Upper lobe of left lung (tissue), 6 donors: ENCODE data around the gene TASL. TPM values are rescaled to one million over a fixed set of nuclear protein-coding genes. Genes with fewer than 3 reads are reported as not detected.
"Not testable (repeated sequence)": the region's sequence is repeated elsewhere in the genome, so short reads cannot be mapped to it uniquely, and the experiment has no call there.

Experiments used
- ATAC-seq, 2 donors: fragments of 200-7000 bp; cut with Tn5 transposase; one replicate each; pipeline ENCODE4 v1.9.1; 2022; ENCODE audit warnings: mild to moderate bottlenecking in 2 of 2, moderate library complexity in 2 of 2; ENCODE audit not compliant: low FRiP score in 2 of 2
- DNase-seq, 2 donors: peaks; one replicate each; pipeline ENCODE4 v3.0.0-alpha.2; 2019 to 2020
- H3K27ac ChIP-seq, 4 donors: fragments of 200-600 bp; sonication (generic); one replicate each; pipeline ENCODE4 v1.5.1; 2016 to 2019
- H3K27me3 ChIP-seq, 4 donors: fragments of 200-600 bp; sonication (generic); one replicate each; pipeline ENCODE4 v1.5.1; 2017 to 2019
- H3K36me3 ChIP-seq, 4 donors: fragments of 200-600 bp; sonication (generic); one replicate each; pipeline ENCODE4 v1.5.1; 2016 to 2019
- H3K4me1 ChIP-seq, 4 donors: fragments of 200-600 bp; sonication (generic); one replicate each; pipeline ENCODE4 v1.5.1; 2018 to 2019
- H3K4me3 ChIP-seq, 4 donors: fragments of 200-600 bp; sonication (generic); one replicate each; pipeline ENCODE4 v1.5.1; 2017 to 2019; ENCODE audit warnings: mild to moderate bottlenecking in 2 of 4, moderate library complexity in 1 of 4
- H3K9me3 ChIP-seq, 4 donors: fragments of 200-600 bp; sonication (generic); one replicate each; pipeline ENCODE4 v1.5.1; 2018 to 2019
- EP300 ChIP-seq, 4 donors: sonication (generic); formaldehyde crosslinking; IDR thresholded peaks; one replicate each; pipeline ENCODE4 v1.5.1; 2017; ENCODE audit warnings: antibody characterized with exemption in 4 of 4, control low read depth in 2 of 4
- POLR2A ChIP-seq, 4 donors: fragments of 450-650 bp; IDR thresholded peaks; one replicate each; pipeline ENCODE4 v1.5.1; 2016 to 2017; ENCODE audit warnings: antibody characterized with exemption in 4 of 4, mild to moderate bottlenecking in 2 of 4
- POLR2AphosphoS5 ChIP-seq, 2 donors: sonication (generic); formaldehyde crosslinking; IDR thresholded peaks; one replicate each; pipeline ENCODE4 v1.5.1; 2017; ENCODE audit warnings: antibody characterized with exemption in 2 of 2
- WGBS, 2 donors: methylation state at CpG; one replicate each; pipeline ENCODE4 v1.1.5; 2017 to 2018; 5-methylcytosine and 5-hydroxymethylcytosine counted together
- total RNA-seq, 6 donors: library from RNA; depleted of rRNA in 4 of 6; stranded (reverse); fragments of >200 nt in 4 of 6; gene quantifications; one replicate each; pipeline versions ENCODE4 v1.1.0 to v1.2.1, GENCODE V29; 2016 to 2021
- TF ChIP-seq, protein P1 (sequence below), 6 experiments: fragments of 450-650 bp in 4 of 6; fragments of 200-600 bp in 2 of 6; sonication (generic) in 2 of 6; IDR thresholded peaks; one replicate each; pipeline ENCODE4 v1.5.1; 2016 to 2019; ENCODE audit warnings: antibody characterized with exemption in 6 of 6
- donor health status: DM: no; HTN: no; CAD: no; lungs with moderate emphysema.
- donor health status: DM: no; HTN: yes; CAD: no; lungs with severe emphysema.

Gene TASL
- total RNA-seq, 6 donors from 2014 or later, result 1.2 to 7.2 (median 5.0) TPM

DNA sequence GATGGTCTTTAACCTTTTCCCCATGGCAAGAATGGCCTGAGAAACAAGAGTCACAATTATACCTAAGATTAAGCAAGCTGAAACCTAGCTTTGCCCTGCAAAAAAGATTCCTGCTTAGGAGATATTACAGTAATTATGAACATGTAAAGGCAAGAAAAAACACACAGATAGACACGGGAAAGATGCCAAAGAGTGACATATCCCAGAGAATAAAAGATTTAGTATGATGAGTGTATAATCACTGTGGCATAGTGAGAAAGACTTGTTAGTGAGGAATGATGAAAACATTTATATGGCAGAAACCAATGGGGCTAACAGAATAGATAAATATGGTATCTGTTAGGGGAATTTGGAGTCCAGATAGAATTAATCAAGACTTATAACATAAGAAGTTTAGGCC, 29.6 kb upstream of the TASL start:
- Histone ChIP-seq H3K4me1 (no peaks in the 10 kb centered on the region), H3K27ac (no peak overlapping the region), H3K4me3 (no peak overlapping the region), H3K9me3 (no peaks in the 10 kb centered on the region), H3K27me3 (no peaks in the 10 kb centered on the region), H3K36me3 (no peaks in the 10 kb centered on the region)
- DNase-seq (no peak), ATAC-seq (no peak)
- TF ChIP-seq EP300 (IDR thresholded peaks at IDR 0.05), result no peak
- TF ChIP-seq, protein P1, sequence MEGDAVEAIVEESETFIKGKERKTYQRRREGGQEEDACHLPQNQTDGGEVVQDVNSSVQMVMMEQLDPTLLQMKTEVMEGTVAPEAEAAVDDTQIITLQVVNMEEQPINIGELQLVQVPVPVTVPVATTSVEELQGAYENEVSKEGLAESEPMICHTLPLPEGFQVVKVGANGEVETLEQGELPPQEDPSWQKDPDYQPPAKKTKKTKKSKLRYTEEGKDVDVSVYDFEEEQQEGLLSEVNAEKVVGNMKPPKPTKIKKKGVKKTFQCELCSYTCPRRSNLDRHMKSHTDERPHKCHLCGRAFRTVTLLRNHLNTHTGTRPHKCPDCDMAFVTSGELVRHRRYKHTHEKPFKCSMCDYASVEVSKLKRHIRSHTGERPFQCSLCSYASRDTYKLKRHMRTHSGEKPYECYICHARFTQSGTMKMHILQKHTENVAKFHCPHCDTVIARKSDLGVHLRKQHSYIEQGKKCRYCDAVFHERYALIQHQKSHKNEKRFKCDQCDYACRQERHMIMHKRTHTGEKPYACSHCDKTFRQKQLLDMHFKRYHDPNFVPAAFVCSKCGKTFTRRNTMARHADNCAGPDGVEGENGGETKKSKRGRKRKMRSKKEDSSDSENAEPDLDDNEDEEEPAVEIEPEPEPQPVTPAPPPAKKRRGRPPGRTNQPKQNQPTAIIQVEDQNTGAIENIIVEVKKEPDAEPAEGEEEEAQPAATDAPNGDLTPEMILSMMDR (IDR thresholded peaks at IDR 0.05), result no peak
- no peak for TF ChIP-seq POLR2AphosphoS5 (IDR thresholded peaks at IDR 0.05)
- TF ChIP-seq POLR2A (IDR thresholded peaks at IDR 0.05), result no peak
- WGBS, 2 donors, result 65 to 67% methylated on average over 1 of the region's 1 CpG

DNA sequence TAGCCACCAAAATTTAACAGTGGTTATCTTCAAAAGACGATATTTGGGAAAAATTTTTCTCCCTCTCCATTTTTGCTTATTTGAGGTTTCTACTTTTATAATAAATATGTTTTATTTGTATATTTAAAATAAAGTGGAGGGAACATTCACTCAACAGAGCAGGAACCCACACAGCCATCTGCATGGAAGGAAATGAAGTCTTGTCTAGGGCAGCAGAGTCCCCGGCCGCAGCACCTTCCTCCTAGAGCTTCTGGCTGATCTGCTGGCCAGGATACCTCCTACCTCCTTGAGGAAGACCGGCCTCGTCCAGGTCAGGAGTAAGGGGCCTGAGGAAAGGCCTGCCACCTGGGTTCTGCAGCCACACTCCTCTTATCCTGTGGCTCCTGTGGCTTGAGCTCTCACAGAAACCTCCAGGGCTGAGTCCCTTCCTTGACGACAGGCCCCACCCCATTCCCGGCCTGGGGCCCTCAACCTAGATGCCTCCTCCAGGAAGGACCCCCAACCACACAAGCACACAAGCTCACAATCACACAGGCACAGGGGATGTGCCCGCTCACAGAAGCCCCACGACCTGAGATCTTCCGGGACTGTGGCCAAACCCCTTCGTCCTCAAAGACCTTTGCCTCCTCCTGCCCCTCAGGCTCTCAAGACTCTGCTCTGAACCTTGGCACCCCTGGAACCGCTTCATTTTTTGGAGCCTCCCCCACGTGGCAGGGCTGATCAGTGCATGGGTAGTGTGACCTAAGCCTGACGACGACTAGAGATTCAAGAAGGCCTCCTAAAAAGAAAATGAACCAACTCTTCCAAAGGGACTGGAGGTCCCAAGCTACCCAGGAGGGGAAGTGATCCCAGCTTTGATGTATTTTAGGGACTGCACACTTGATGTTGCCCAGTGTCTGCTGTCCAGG, 23.0 kb upstream of the TASL start:
- H3K4me1 ChIP-seq, H3K4me3 ChIP-seq, H3K9me3 ChIP-seq, ATAC-seq, H3K27ac ChIP-seq, DNase-seq, H3K27me3 ChIP-seq, H3K36me3 ChIP-seq: not testable (repeated sequence)
- WGBS, 2 donors, result 56% methylated on average over 3 to 5 of the region's 15 CpGs

DNA sequence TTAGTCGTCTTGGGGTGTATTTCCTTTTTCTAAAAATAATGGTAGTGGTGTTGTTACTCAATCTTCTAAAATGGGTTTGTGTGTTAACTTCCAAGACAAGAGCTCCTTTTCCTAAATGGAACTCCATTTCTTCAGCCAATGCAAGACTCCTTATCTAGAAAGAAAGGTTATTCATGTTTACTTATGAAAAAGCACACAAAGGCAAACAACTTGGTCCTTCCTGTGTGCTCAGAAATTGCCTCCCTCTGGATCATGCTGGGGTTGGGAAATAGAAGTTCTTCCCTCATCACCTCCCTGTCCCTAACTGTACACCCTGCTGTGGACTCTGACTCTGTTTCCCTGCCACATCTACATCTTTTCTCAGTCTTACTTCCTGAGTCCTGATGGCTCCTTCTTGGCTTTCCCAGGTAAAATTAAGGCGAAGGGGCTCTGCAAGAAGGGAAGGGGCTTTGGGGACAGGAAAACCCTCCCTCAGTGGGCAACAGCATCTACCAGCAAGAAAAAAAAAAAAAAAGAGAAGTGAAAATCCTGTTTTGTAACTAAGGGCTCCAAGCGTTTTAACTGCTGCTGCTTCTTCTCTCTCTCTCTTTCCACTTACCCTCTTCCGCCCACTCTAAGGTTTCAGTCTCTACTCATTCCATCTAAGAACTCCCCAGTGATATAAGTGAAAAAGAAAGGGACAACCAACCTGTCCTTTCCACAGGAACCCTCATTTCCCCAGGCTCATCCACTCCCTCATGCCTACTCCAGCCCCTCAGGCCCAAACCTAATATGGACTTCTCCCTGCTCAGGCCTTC, 19.8 kb upstream of the TASL start:
- WGBS, 2 donors, result 46 to 47% methylated on average over 4 of the region's 4 CpGs
- DNase-seq, result no peak
- Histone ChIP-seq H3K9me3 (no peaks in the 10 kb centered on the region), H3K27me3 (no peaks in the 10 kb centered on the region), H3K36me3 (no peaks in the 10 kb centered on the region), H3K4me1 (no peaks in the 10 kb centered on the region), H3K4me3 (no peak overlapping the region), H3K27ac (peak overlapping the region in 2 of 4 donors; percentile 45 to 49)
- TF ChIP-seq POLR2AphosphoS5 (IDR thresholded peaks at IDR 0.05) (no peak), EP300 (IDR thresholded peaks at IDR 0.05) (no peak), POLR2A (IDR thresholded peaks at IDR 0.05) (no peak)
- TF ChIP-seq, protein P1 (IDR thresholded peaks at IDR 0.05), result no peak
- peak in 1 of 2 donors; percentile 52 for ATAC-seq

DNA sequence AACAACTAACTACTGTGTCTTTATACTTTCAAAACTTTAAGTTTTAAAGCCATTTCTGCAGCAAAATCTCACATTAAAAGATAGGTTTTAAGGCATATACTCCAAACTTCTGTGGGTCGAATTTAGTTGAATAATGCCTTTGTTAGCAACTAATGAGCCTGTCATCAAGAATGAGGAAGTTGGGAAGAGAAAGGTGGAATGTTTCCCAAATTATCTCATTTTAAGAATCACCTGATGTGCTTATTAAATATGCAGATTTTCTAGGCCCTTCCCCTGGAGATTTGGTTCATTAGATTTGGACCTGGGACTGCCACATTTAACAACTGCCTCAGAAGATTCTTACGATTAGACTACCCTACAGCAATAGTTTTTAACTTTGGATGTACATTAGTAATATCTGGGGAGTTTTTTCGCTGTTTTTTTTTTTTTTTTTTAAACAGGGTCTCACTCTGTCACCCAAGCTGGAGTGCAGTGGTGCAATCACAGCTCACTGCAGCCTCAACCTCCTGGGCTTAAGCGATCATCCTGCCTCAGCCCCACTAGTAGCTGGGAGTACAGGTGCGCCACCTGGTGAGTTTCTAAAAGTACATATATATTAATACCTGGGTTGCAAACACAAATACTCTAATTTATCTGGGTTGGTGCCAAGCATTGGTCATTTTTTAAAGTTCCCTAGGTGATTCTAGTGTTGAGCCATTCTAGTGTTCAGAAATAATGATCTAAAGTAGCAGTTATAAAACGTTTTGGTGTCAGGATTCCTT, 16.1 kb upstream of the TASL start:
- no peak for DNase-seq
- Histone ChIP-seq H3K36me3 (no peaks in the 10 kb centered on the region), H3K27ac (peak overlapping the region in 2 of 4 donors; percentile 39 to 42), H3K27me3 (no peaks in the 10 kb centered on the region), H3K9me3 (no peaks in the 10 kb centered on the region), H3K4me3 (no peak overlapping the region), H3K4me1 (no peaks in the 10 kb centered on the region)
- TF ChIP-seq POLR2AphosphoS5 (IDR thresholded peaks at IDR 0.05) (no peak), EP300 (IDR thresholded peaks at IDR 0.05) (no peak), POLR2A (IDR thresholded peaks at IDR 0.05) (no peak)
- TF ChIP-seq, protein P1 (IDR thresholded peaks at IDR 0.05), result no peak
- ATAC-seq, result no peak
- 46 to 56% methylated on average over 6 of the region's 6 CpGs for WGBS, 2 donors

DNA sequence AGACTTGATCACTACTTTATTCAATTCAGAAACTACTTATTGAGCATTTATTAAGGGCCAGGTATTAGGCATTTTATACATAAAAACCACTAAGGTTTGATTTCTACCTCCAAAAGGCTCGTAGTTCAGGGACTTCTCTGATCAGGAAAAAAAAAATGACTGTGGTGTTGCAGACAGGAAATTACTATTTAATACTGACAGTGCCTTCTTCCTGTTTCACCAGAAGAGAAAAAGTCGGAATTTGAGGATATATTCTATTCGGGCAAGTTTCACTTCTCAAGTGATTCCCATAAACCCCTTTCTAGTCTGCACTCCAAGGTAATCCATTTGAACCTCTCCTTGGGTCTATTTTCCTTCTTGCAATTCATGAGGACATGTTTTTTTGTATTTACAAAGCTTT, 15.3 kb upstream of the TASL start:
- no peak for DNase-seq
- WGBS, 2 donors, result 17 to 20% methylated on average over 3 of the region's 3 CpGs
- H3K9me3 ChIP-seq, result no peaks in the 10 kb centered on the region
- no peaks in the 10 kb centered on the region for H3K27me3 ChIP-seq
- no peaks in the 10 kb centered on the region for H3K4me1 ChIP-seq
- TF ChIP-seq POLR2A (IDR thresholded peaks at IDR 0.05) (no peak), EP300 (IDR thresholded peaks at IDR 0.05) (no peak), POLR2AphosphoS5 (IDR thresholded peaks at IDR 0.05) (no peak)
- TF ChIP-seq, protein P1 (IDR thresholded peaks at IDR 0.05), result no peak
- no peak for ATAC-seq
- H3K27ac ChIP-seq, result peak overlapping the region in 3 of 4 donors; percentile 27 to 42 (median 39)
- no peaks in the 10 kb centered on the region for H3K36me3 ChIP-seq
- no peak overlapping the region for H3K4me3 ChIP-seq
